HG03575 (cell line): ENCODE measurements around the gene DGCR6.
"Not testable (repeated sequence)": the region's sequence is repeated elsewhere in the genome, so short reads cannot be mapped to it uniquely, and the experiment has no call there.

Experiments
- ATAC-seq: cut with Tn5 transposase; IDR thresholded peaks from one replicate; pipeline ENCODE4 v1.9.1; 2021; ENCODE audit not compliant: unreplicated experiment, insufficient number of reproducible peaks, low FRiP score; ENCODE audit errors: extremely low read depth

Gene DGCR6

DNA sequence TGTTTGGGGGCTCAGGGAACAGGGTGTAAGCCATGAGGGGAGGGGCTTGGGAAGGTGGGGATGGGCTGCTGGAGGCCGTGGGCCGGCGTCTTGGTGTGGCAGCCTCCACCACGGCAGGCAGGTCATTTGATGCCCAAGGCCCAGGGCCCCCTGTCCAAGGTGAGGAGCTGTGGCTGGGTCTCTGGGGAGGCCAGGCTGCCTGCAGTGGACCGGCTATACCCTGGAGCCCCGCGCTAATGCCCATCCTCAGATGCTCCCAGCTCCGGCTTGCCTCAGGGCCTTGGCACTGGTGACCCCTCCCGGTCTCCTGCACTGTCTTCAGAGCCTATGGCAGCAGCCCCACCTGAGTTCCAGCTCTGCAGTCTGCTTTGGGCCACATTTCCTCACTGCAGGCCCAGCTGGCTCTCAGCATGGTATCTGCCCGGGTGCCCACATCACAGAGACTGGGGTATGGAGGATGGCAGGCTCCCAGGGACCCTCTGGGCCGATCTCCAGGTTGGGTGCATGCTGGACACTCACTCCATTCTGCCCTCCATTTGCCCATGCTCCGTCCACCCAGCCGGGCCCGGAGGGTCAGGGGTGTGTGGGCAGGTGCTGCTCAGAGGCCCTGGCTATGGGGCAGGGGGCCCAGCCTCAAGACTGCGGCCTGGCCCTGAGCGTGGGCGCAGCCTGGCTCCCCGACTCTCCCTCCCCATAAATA lies 51.7 kb downstream of the DGCR6 start:
- ATAC-seq = not testable (repeated sequence)

DNA sequence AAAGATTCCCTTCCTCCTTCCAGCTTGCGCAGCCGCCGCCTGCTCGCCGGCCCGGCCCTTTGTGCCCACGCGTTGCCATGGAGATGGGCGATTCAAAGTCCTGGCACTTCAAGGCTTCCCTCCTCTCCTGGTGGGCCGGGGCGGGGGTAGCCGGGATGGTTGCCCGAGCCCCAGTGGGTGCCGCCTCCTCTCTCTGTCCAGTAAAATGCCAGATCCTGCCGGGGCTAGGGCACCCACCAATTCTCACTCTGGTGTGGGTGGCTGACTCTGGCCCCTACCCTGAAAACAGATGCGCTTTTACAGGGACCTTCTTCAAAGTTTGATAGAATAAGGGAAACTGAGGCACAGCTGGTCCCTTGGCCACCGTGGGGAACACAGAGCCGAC lies 52.2 kb downstream of the DGCR6 start:
- not testable (repeated sequence) for ATAC-seq

DNA sequence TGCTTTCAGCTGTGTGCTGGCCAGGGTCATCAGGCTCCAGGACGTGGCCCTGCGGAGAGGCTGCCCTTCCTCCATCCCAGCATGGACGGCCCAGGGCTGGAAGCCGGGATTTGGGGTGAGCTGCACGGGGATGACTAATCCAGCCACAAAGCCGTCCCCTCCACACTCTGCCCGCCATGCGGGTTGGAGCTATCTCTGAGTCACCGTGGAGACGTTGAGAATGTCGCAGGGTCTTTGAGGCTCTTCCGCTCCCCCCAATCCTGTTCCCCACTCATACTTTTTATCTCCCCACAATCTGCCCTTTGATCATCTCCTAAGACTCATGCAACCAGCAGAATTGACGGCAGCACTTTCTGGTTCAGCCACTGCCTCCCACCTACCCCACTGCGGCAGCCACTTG lies 52.6 kb downstream of the DGCR6 start:
- ATAC-seq = not testable (repeated sequence)

DNA sequence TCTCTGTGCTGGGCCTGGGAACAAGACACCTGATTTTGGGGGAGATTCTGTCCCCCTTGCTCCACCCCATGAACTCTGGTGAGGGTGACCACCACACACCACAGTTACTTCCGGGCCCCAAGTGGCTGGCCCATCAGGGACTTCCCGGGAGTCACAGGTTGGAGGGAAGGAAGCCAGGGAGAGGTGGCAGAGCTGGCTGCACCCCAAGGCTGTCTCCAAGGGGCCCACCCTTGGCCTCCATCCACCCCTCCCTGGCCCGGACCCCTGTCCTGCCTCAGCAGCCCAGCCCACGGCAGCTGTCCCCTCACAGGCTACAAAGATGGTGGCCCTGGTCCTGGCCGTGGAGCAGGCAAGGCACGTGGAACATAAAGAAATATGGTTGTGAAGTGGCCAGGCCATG lies 53.1 kb downstream of the DGCR6 start:
- ATAC-seq = not testable (repeated sequence)

DNA sequence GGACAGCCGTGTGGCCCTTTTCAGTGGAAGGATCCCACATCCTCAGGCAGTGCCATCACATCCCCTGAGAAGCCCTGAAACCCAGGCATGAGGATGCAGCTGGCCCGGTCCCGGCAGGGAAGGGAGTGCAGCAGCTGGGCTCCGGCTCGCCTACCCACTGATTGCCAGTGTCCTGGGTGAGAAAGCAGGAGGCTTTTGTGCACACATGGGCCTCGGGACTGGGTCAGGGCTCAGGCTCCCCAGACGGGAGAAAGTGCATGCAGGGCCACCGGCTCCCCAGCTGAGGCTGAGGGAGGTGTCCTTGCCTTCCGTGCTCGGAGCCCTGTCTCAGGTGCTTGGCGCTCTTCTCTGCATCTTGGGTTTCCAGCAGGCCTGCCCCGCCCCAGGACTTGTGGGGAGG lies 53.6 kb downstream of the DGCR6 start:
- ATAC-seq = not testable (repeated sequence)

DNA sequence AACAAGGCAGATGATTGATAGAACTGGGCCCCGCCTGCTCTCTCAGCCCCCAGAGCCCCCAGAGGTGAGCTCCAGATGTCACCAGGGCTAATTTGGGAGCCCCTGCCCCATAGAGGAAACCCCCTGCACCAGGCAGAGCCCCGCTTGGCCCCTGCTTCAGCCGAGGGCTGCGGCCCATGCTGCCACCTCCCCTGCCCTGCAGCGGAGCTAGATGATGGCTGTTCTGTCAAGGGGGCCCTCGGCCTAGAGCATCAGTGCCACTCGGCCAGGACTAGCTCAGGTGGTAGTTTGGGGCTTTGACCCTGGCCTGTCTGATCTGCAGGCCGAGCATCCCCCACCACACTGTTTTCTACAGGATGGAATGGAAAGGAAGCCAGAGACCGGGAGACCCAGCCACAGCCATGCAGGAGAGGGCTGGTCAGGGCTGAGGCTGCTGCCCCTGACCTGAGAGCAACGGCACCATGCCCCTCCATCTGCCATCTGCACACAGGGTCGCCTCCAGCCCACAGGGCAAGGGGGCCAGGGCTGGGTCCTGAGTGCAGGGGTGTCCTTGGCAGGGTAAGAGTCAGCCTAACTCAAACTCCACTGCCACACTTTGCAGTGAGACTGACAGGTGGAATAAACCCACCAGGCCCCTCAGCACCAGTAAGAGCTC lies 54.2 kb downstream of the DGCR6 start:
- not testable (repeated sequence) for ATAC-seq

DNA sequence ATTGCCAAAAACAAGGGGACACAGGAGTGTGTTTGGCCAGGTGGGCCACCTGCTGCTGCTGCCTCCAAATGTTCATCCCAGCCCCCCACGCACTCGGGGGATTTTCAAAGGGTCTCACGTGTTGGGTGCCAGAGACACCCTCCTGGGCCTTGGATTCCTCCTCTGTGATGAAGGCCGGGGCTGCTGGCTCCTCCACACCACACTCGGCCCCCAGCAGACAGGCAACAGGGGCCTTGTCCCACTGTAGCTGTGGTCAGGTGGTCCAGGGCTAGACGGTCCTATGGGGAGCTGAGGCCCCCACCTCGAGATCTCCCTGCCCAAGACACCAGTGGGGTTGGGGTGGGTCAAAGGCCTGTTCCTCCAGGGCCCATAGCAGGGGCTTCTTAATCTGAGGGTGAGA lies 55.1 kb downstream of the DGCR6 start:
- not testable (repeated sequence) for ATAC-seq
